Measurements from ENCODE around the gene RGS6. TPM values are rescaled to one million over a fixed set of nuclear protein-coding genes. Genes with fewer than 3 reads are reported as not detected.

Gene RGS6
- total RNA-seq, 1 donor from 2014 or later: 0.24 TPM

GRCh38 chr14:72606879-72607278 is 674.6 kb downstream of the RGS6 start:
- no peaks in the 10 kb centered on the region for H3K9me3 Mint-ChIP-seq (ENCODE audit: unreplicated experiment)
- no peaks in the 10 kb centered on the region for H3K36me3 Mint-ChIP-seq (ENCODE audit: unreplicated experiment)
- DNase-seq (ENCODE audit: extremely low spot score, unreplicated experiment): peak; percentile 8
- H3K27me3 Mint-ChIP-seq (ENCODE audit: unreplicated experiment): no peaks in the 10 kb centered on the region
- TF ChIP-seq, protein P1, sequence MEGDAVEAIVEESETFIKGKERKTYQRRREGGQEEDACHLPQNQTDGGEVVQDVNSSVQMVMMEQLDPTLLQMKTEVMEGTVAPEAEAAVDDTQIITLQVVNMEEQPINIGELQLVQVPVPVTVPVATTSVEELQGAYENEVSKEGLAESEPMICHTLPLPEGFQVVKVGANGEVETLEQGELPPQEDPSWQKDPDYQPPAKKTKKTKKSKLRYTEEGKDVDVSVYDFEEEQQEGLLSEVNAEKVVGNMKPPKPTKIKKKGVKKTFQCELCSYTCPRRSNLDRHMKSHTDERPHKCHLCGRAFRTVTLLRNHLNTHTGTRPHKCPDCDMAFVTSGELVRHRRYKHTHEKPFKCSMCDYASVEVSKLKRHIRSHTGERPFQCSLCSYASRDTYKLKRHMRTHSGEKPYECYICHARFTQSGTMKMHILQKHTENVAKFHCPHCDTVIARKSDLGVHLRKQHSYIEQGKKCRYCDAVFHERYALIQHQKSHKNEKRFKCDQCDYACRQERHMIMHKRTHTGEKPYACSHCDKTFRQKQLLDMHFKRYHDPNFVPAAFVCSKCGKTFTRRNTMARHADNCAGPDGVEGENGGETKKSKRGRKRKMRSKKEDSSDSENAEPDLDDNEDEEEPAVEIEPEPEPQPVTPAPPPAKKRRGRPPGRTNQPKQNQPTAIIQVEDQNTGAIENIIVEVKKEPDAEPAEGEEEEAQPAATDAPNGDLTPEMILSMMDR (IDR thresholded peaks at IDR 0.05): no peak
- no peak overlapping the region for H3K4me3 Mint-ChIP-seq (ENCODE audit: unreplicated experiment)
- no peak overlapping the region for H3K27ac Mint-ChIP-seq (ENCODE audit: unreplicated experiment)
- H3K4me1 Mint-ChIP-seq (ENCODE audit: unreplicated experiment): peaks cover 26% of the 10 kb centered on the region

GRCh38 chr14:72607386-72608130 is 675.3 kb downstream of the RGS6 start:
- Mint-ChIP-seq H3K36me3 (ENCODE audit: unreplicated experiment) (no peaks in the 10 kb centered on the region), H3K27ac (ENCODE audit: unreplicated experiment) (peak overlapping the region; percentile 79), H3K4me3 (ENCODE audit: unreplicated experiment) (no peak overlapping the region), H3K27me3 (ENCODE audit: unreplicated experiment) (no peaks in the 10 kb centered on the region), H3K9me3 (ENCODE audit: unreplicated experiment) (no peaks in the 10 kb centered on the region), H3K4me1 (ENCODE audit: unreplicated experiment) (peaks cover 26% of the 10 kb centered on the region)
- peak; percentile 67 for DNase-seq (ENCODE audit: extremely low spot score, unreplicated experiment)
- TF ChIP-seq, protein P1 (IDR thresholded peaks at IDR 0.05): no peak

DNA sequence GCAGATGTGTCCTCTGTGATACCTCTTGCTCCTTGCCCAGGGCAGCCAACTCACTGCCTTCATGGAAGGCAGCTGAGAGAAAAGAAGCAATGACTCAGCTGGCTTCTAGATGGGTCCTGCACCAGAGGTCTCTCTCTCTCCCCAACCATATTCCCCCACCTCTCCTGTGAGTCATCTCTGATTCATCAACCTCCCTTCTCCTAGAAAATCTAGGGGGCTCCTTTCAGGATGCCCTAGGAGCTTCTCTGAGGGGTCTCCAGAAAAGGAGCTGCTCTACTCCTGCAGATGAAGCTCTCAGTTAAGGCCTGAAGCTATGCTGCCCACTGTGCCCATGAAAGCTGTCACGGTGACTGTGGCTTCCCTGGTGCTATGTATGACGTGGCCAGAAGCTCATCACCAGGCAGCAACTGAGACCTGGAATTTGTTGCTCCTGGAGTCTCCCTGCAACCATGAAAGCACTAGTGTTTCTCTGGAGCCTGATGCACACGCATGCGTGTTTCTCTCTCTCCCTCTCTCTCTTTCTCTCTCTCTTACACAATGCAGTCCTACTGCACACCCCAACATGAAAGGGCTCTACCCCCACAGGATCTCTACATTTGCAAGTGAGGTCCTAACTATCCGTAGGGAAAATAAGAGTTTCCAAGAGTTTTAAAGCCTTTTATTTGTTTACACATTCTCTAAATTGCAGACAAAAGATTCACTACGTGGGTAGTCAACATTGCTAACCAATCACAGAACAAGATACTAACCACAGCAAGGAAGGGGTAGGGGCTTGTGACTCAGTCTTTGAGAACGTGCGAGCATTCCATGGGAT is 676.4 kb downstream of the RGS6 start:
- TF ChIP-seq, protein P1 (IDR thresholded peaks at IDR 0.05): no peak
- H3K36me3 Mint-ChIP-seq (ENCODE audit: unreplicated experiment): no peaks in the 10 kb centered on the region
- peak; percentile 63 for DNase-seq (ENCODE audit: extremely low spot score, unreplicated experiment)
- no peaks in the 10 kb centered on the region for H3K27me3 Mint-ChIP-seq (ENCODE audit: unreplicated experiment)
- peaks cover 31% of the 10 kb centered on the region for H3K4me1 Mint-ChIP-seq (ENCODE audit: unreplicated experiment)
- no peaks in the 10 kb centered on the region for H3K9me3 Mint-ChIP-seq (ENCODE audit: unreplicated experiment)
- H3K27ac Mint-ChIP-seq (ENCODE audit: unreplicated experiment): peak overlapping the region; percentile 79
- H3K4me3 Mint-ChIP-seq (ENCODE audit: unreplicated experiment): no peak overlapping the region

- TF ChIP-seq, protein P1 (IDR thresholded peaks at IDR 0.05): no peak
- Mint-ChIP-seq H3K36me3 (ENCODE audit: unreplicated experiment) (no peaks in the 10 kb centered on the region), H3K27ac (ENCODE audit: unreplicated experiment) (peak overlapping the region; percentile 79), H3K4me1 (ENCODE audit: unreplicated experiment) (peaks cover 38% of the 10 kb centered on the region), H3K27me3 (ENCODE audit: unreplicated experiment) (no peaks in the 10 kb centered on the region), H3K9me3 (ENCODE audit: unreplicated experiment) (no peaks in the 10 kb centered on the region), H3K4me3 (ENCODE audit: unreplicated experiment) (no peak overlapping the region)
- DNase-seq (ENCODE audit: extremely low spot score, unreplicated experiment): peak; percentile 54
Measured at GRCh38 chr14:72609205-72609916, 677.1 kb downstream of the RGS6 start.

Measured in osteocyte (in vitro differentiated cells).